PC-3 (cell line): ENCODE data around the gene KHK. TPM values are rescaled to one million over a fixed set of nuclear protein-coding genes. Genes with fewer than 3 reads are reported as not detected.

Experiments used
- ATAC-seq: fragments of 200-7000 bp; cut with Tn5 transposase; 2 replicates; pipeline ENCODE4 v1.9.1; 2020; ENCODE audit warnings: mild to moderate bottlenecking, moderate library complexity
- BruUV-seq: library from RNA; stranded (reverse); fragments of 400-500 nt; replicated peaks from 2 replicates; lab custom pipeline; 2021; lab: Mats Ljungman, UMichigan
- CTCF ChIA-PET: fragments of 300-600 bp; sonication (Branson Sonifier 250); formaldehyde crosslinking; loops from one replicate; lab custom pipeline; 2022; ENCODE audit warnings: antibody characterized with exemption; lab: Charles Lee
- POLR2A ChIA-PET: fragments of 300-600 bp; sonication (Branson Sonifier 250); formaldehyde crosslinking; loops from one replicate; lab custom pipeline; 2022; ENCODE audit warnings: antibody characterized with exemption; ENCODE audit not compliant: unreplicated experiment; lab: Charles Lee
- DNase-seq: peaks from one replicate; pipeline ENCODE4 v3.0.0-alpha.2; 2015
- H2AFZ ChIP-seq: fragments of 300-600 bp; sonication (generic); 2 replicates; pipeline ENCODE4 v1.6.0; 2016; ENCODE audit warnings: antibody characterized with exemption, low read length
- H3F3A ChIP-seq: fragments of 300-600 bp; sonication (generic); one replicate; pipeline ENCODE4 v1.6.0; 2017; ENCODE audit warnings: antibody characterized with exemption, low read length, control low read depth, mild to moderate bottlenecking; ENCODE audit not compliant: unreplicated experiment
- H3K27ac ChIP-seq: fragments of 300-600 bp; sonication (generic); 2 replicates; pipeline ENCODE4 v1.5.1; 2016; ENCODE audit warnings: mild to moderate bottlenecking, low read length
- H3K27me3 ChIP-seq: fragments of 300-600 bp; sonication (generic); 2 replicates; pipeline ENCODE4 v1.6.1; 2016; ENCODE audit warnings: low read length, mixed read lengths
- H3K36me3 ChIP-seq: fragments of 300-600 bp; sonication (generic); 2 replicates; pipeline ENCODE4 v1.6.1; 2016; ENCODE audit warnings: low read depth, mixed run types, low read length, mixed read lengths
- H3K4me1 ChIP-seq: fragments of 300-600 bp; sonication (generic); 2 replicates; pipeline ENCODE4 v1.5.1; 2016; ENCODE audit warnings: low read length; ENCODE audit not compliant: insufficient read depth
- H3K4me2 ChIP-seq: fragments of 300-600 bp; sonication (generic); 2 replicates; pipeline ENCODE4 v1.6.0; 2016; ENCODE audit warnings: low read length
- H3K4me3 ChIP-seq: fragments of 300-600 bp; sonication (generic); 2 replicates; pipeline ENCODE4 v1.5.1; 2016; ENCODE audit warnings: mild to moderate bottlenecking, low read length, mixed read lengths
- H3K79me2 ChIP-seq: fragments of 300-600 bp; sonication (generic); 2 replicates; pipeline ENCODE4 v1.6.1; 2017; ENCODE audit warnings: low read length, mixed read lengths
- H3K9ac ChIP-seq: fragments of 300-600 bp; sonication (generic); 2 replicates; pipeline ENCODE4 v1.6.0; 2016; ENCODE audit warnings: mild to moderate bottlenecking, low read length
- H3K9me2 ChIP-seq: fragments of 300-600 bp; sonication (generic); replicated peaks from 2 replicates; pipeline ENCODE4 v1.6.1; 2016; ENCODE audit warnings: mixed run types, low read length, mixed read lengths
- H3K9me3 ChIP-seq: fragments of 300-600 bp; sonication (generic); 2 replicates; pipeline ENCODE4 v1.6.1; 2016; ENCODE audit warnings: low read length, mixed read lengths
- H4K20me1 ChIP-seq: fragments of 300-600 bp; sonication (generic); 2 replicates; pipeline ENCODE4 v1.6.1; 2016; ENCODE audit warnings: low read length, mixed read lengths
- EZH2 ChIP-seq: fragments of 300-600 bp; sonication (generic); IDR thresholded peaks from one replicate; pipeline ENCODE4 v1.6.1; 2017; ENCODE audit warnings: antibody characterized with exemption, mild to moderate bottlenecking, low read length; ENCODE audit not compliant: unreplicated experiment
- EZH2phosphoT487 ChIP-seq: fragments of 300-600 bp; sonication (generic); IDR thresholded peaks from 2 replicates; pipeline ENCODE4 v1.6.1; 2018; ENCODE audit warnings: mild to moderate bottlenecking, antibody characterized with exemption, low read length, borderline replicate concordance
- intact Hi-C: fragments of 100-400 bp; cut with micrococcal nuclease; formaldehyde crosslinking; loops from 2 replicates; pipeline ENCODE4 v1.9.0; 2023
- total RNA-seq: library from RNA; depleted of rRNA; stranded (reverse); fragments of >200 nt; gene quantifications from 2 replicates; pipeline ENCODE4 v1.2.3, GENCODE V29; 2014
- TF ChIP-seq, protein P1 (sequence below): fragments of 300-600 bp; sonication (generic); conservative IDR thresholded peaks from 2 replicates; pipeline ENCODE4 v1.5.1; 2017; ENCODE audit warnings: antibody characterized with exemption, low read depth, mild to moderate bottlenecking, low read length

Gene KHK
- total RNA-seq, 1 experiment from 2014 or later, result 11.0 TPM

DNA sequence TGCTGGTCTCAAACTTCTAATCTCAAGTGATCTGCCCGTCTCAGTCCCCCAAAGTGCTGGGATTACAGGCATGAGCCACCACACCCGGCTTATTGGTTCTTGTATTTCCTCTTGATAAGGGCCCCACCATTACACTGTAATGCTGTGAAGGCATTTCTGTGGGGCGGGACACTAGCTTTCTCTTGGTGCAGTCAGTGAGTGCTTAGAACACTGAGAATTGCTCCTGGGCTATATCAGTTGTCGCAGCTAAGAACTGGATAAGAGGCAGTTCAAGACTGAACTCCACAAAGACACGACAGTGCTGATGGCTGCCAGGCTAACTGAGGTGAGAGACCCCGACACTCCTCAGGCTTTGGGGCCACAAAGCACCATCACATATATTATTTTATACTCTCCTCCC is 2.1 kb downstream of the KHK start:
- intact Hi-C loops, result no loop called here
- no peaks in the 10 kb centered on the region for H3F3A ChIP-seq
- H3K79me2 ChIP-seq, result no peaks in the 10 kb centered on the region
- H3K9me2 ChIP-seq, result no peaks in the 10 kb centered on the region
- no peak overlapping the region for H2AFZ ChIP-seq
- no peak overlapping the region for H3K4me3 ChIP-seq
- H3K27me3 ChIP-seq, result no peaks in the 10 kb centered on the region
- ChIA-PET CTCF (no interaction called here), POLR2A (no interaction called here)
- peaks cover 14% of the 10 kb centered on the region; the same call in 1 of the 2 replicates for H3K4me1 ChIP-seq
- H3K9ac ChIP-seq, result no peak overlapping the region
- ATAC-seq, result no peak
- BruUV-seq, result no TSS peak
- no peak for DNase-seq
- no peak overlapping the region for H3K4me2 ChIP-seq
- no peaks in the 10 kb centered on the region for H3K9me3 ChIP-seq
- TF ChIP-seq, protein P1, sequence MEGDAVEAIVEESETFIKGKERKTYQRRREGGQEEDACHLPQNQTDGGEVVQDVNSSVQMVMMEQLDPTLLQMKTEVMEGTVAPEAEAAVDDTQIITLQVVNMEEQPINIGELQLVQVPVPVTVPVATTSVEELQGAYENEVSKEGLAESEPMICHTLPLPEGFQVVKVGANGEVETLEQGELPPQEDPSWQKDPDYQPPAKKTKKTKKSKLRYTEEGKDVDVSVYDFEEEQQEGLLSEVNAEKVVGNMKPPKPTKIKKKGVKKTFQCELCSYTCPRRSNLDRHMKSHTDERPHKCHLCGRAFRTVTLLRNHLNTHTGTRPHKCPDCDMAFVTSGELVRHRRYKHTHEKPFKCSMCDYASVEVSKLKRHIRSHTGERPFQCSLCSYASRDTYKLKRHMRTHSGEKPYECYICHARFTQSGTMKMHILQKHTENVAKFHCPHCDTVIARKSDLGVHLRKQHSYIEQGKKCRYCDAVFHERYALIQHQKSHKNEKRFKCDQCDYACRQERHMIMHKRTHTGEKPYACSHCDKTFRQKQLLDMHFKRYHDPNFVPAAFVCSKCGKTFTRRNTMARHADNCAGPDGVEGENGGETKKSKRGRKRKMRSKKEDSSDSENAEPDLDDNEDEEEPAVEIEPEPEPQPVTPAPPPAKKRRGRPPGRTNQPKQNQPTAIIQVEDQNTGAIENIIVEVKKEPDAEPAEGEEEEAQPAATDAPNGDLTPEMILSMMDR, result no peak
- no peak for TF ChIP-seq EZH2
- no peak for TF ChIP-seq EZH2phosphoT487
- no peaks in the 10 kb centered on the region for H4K20me1 ChIP-seq
- H3K27ac ChIP-seq, result no peak overlapping the region
- no peaks in the 10 kb centered on the region for H3K36me3 ChIP-seq

DNA sequence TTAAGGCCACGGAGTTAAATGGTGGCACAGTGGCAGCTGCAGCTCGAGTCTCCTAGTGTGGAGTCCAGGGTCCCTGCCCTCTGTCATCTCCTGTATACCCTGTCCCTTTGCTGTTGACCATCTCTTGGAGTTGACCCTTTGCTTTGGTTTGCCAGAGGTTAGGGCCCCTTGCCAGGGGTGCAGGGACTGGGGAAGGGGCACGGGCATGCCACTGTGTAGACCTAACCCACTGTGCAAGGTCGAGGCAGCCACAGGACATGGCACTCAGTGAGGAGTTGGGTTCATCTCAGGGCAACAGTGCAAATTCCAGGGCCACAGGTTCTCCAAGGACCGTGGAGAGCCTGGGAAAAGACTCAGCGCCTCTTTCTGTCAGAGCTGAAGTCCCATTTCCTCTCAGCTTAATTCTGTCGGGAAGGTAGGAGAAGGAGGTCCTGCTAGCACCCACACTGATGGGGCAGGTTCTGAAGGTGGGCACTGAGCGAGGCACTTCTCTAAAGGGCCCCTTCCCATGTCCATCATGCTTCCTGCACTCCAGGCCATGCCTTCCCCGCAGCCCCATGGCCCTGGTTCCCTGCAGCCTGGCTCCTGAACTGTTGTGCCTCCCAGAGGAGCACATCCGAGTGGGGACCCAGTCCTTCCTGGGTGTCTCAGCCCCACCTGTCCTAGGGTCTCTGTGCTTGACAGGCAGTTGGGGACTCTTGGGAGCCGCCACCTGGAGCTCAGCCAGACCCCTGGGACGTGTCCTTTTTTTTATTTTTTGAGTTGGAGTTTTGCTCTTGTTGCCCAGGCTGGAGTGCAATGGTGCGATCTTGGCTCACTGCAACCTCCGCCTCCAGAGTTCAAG is 2.8 kb downstream of the KHK start:
- H3K4me1 ChIP-seq, result peaks cover 14% of the 10 kb centered on the region; the same call in 1 of the 2 replicates
- TF ChIP-seq, protein P1, result no peak
- no peak for TF ChIP-seq EZH2
- TF ChIP-seq EZH2phosphoT487, result no peak
- H3K27me3 ChIP-seq, result no peaks in the 10 kb centered on the region
- no peaks in the 10 kb centered on the region for H4K20me1 ChIP-seq
- ChIA-PET CTCF (interaction anchor here (0.7 kb wide), 1 partner anchor 167 kb away, joined by 3 read pairs; no protein-coding TSS in a partner anchor), POLR2A (no interaction called here)
- no peaks in the 10 kb centered on the region for H3K9me2 ChIP-seq
- no peak overlapping the region for H3K4me2 ChIP-seq
- H3K27ac ChIP-seq, result no peak overlapping the region
- H3K79me2 ChIP-seq, result no peaks in the 10 kb centered on the region
- ATAC-seq (no peak), DNase-seq (no peak)
- no peaks in the 10 kb centered on the region for H3K36me3 ChIP-seq
- no peak overlapping the region for H3K4me3 ChIP-seq
- no peaks in the 10 kb centered on the region for H3F3A ChIP-seq
- H2AFZ ChIP-seq, result no peak overlapping the region
- no peaks in the 10 kb centered on the region for H3K9me3 ChIP-seq
- no peak overlapping the region for H3K9ac ChIP-seq
- BruUV-seq, result no TSS peak
- intact Hi-C loops, result no loop called here
